GM08714 (cell line): ENCODE data around the gene DYRK1A.

Source experiments
- H3K4me3 ChIP-seq: fragments of 200-500 bp; sonication (Bioruptor generic); 2 replicates; pipeline ENCODE4 v1.5.1; 2014; ENCODE audit warnings: mild to moderate bottlenecking, low read length, inconsistent platforms
- ZNF274 ChIP-seq: IDR thresholded peaks from 2 replicates; pipeline ENCODE4 v1.6.1; 2012; ENCODE audit warnings: mild to moderate bottlenecking, low read depth, low read length

DYRK1A gene

GRCh38 chr21:37575580-37575979 lies 209.0 kb downstream of the DYRK1A start:
- no peak overlapping the region for H3K4me3 ChIP-seq
- no peak for TF ChIP-seq ZNF274
